ENCODE measurements around the gene KCNK15.

DNA sequence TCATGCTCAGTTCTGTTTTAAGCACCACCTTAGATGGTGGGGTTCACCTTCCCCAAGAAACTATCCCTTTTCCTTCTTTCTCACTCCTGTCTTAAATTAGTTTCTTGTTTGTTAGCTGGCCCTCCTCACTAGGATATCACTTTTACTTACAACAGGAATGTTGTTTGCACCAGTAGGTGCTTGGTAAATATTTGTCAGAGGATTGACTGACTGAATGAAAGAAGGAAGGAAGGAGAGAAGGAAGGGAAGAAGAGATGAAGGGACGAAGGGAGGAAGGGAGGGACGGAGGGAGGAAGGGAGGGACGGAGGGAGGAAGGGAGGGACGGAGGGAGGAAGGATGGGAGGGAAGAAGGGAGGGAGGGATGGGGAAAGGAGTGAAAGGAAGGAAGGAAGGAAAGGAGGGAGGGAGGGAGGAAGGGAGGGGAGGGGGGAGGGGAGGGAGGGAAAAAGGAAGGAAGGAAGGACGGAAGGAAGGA is 505 bp upstream of the KCNK15 start:
- TF ChIP-seq, protein P1, sequence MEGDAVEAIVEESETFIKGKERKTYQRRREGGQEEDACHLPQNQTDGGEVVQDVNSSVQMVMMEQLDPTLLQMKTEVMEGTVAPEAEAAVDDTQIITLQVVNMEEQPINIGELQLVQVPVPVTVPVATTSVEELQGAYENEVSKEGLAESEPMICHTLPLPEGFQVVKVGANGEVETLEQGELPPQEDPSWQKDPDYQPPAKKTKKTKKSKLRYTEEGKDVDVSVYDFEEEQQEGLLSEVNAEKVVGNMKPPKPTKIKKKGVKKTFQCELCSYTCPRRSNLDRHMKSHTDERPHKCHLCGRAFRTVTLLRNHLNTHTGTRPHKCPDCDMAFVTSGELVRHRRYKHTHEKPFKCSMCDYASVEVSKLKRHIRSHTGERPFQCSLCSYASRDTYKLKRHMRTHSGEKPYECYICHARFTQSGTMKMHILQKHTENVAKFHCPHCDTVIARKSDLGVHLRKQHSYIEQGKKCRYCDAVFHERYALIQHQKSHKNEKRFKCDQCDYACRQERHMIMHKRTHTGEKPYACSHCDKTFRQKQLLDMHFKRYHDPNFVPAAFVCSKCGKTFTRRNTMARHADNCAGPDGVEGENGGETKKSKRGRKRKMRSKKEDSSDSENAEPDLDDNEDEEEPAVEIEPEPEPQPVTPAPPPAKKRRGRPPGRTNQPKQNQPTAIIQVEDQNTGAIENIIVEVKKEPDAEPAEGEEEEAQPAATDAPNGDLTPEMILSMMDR (IDR thresholded peaks at IDR 0.05) = no peak
- TF ChIP-seq POLR2A (IDR thresholded peaks at IDR 0.05) = no peak

All from testis (tissue), 2 donors.